Peyer's patch (tissue), 4 donors: ENCODE data around the gene GLTP. TPM values are rescaled to one million over a fixed set of nuclear protein-coding genes. Genes with fewer than 3 reads are reported as not detected.

ENCODE experiments used
- DNase-seq, 3 donors: peaks; one replicate each; pipeline ENCODE4 v3.0.0-alpha.2; 2017 to 2019
- H3K27ac ChIP-seq, 4 donors: fragments of 200-600 bp; sonication (generic); one replicate each; pipeline ENCODE4 v1.5.1; 2016 to 2019
- H3K27me3 ChIP-seq, 2 donors: fragments of 200-600 bp; sonication (generic); one replicate each; pipeline ENCODE4 v1.5.1; 2019
- H3K36me3 ChIP-seq, 3 donors: fragments of 200-600 bp; sonication (generic); one replicate each; pipeline ENCODE4 v1.5.1; 2016 to 2019
- H3K4me1 ChIP-seq, 4 donors: fragments of 200-600 bp; sonication (generic); one replicate each; pipeline ENCODE4 v1.5.1; 2016 to 2019
- H3K4me3 ChIP-seq, 4 donors: fragments of 200-600 bp; sonication (generic); 1 replicate in 3 of 4; 2 replicates in 1 of 4; pipeline ENCODE4 v1.5.1; 2016 to 2019; ENCODE audit warnings: mild to moderate bottlenecking in 1 of 4
- H3K9me3 ChIP-seq, 4 donors: fragments of 200-600 bp; sonication (generic); one replicate each; pipeline ENCODE4 v1.5.1; 2016 to 2019; ENCODE audit warnings: mild to moderate bottlenecking in 1 of 4
- CTCF ChIP-seq, 6 experiments: fragments of 450-650 bp in 4 of 6; fragments of 200-600 bp in 2 of 6; sonication (generic) in 1 of 6; IDR thresholded peaks; one replicate each; pipeline ENCODE4 v1.5.1; 2017 to 2019; ENCODE audit warnings: antibody characterized with exemption in 6 of 6, mild to moderate bottlenecking in 3 of 6, moderate library complexity in 1 of 6
- POLR2A ChIP-seq, 2 donors: fragments of 450-650 bp; IDR thresholded peaks; one replicate each; pipeline ENCODE4 v1.5.1; 2017; ENCODE audit warnings: antibody characterized with exemption in 2 of 2, mild to moderate bottlenecking in 2 of 2, moderate library complexity in 2 of 2
- total RNA-seq, 4 donors: library from RNA; depleted of rRNA; stranded (reverse); fragments of >200 nt; gene quantifications; one replicate each; pipeline ENCODE4 v1.1.0, GENCODE V29; 2016

GLTP gene
- total RNA-seq, 4 donors from 2014 or later = 27.2 to 149 (median 141) TPM

GRCh38 chr12:109831929-109832328, 48.4 kb downstream of the GLTP start:
- Histone ChIP-seq H3K27ac (no peak overlapping the region), H3K27me3 (no peaks in the 10 kb centered on the region)

GRCh38 chr12:109831365-109831764, 49.0 kb downstream of the GLTP start:
- no peaks in the 10 kb centered on the region for H3K36me3 ChIP-seq
- no peak for TF ChIP-seq CTCF (IDR thresholded peaks at IDR 0.05)
- no peak for TF ChIP-seq POLR2A (IDR thresholded peaks at IDR 0.05)
- DNase-seq = no peak
- no peak overlapping the region for H3K27ac ChIP-seq
- H3K4me3 ChIP-seq = no peak overlapping the region
- peaks cover 0 to 5% (median 0%) of the 10 kb centered on the region in 4 donors for H3K4me1 ChIP-seq
- no peaks in the 10 kb centered on the region for H3K9me3 ChIP-seq
- no peaks in the 10 kb centered on the region for H3K27me3 ChIP-seq

More at GRCh38 chr12:109831929-109832328, 48.4 kb downstream of the GLTP start:
- Histone ChIP-seq H3K4me1 (peaks cover 0 to 5% (median 0%) of the 10 kb centered on the region in 4 donors), H3K36me3 (no peaks in the 10 kb centered on the region), H3K9me3 (no peaks in the 10 kb centered on the region), H3K4me3 (no peak overlapping the region)
- no peak for DNase-seq
- no peak for TF ChIP-seq CTCF (IDR thresholded peaks at IDR 0.05)
- TF ChIP-seq POLR2A (IDR thresholded peaks at IDR 0.05) = no peak

GRCh38 chr12:109830718-109831117, 49.6 kb downstream of the GLTP start:
- TF ChIP-seq POLR2A (IDR thresholded peaks at IDR 0.05) = no peak
- no peak for TF ChIP-seq CTCF (IDR thresholded peaks at IDR 0.05)
- Histone ChIP-seq H3K27ac (no peak overlapping the region), H3K27me3 (no peaks in the 10 kb centered on the region), H3K4me1 (peaks cover 0 to 5% (median 0%) of the 10 kb centered on the region in 4 donors), H3K9me3 (no peaks in the 10 kb centered on the region), H3K4me3 (no peak overlapping the region), H3K36me3 (no peaks in the 10 kb centered on the region)
- DNase-seq = no peak

GRCh38 chr12:109830267-109830666, 50.1 kb downstream of the GLTP start:
- no peaks in the 10 kb centered on the region for H3K27me3 ChIP-seq
- no peak for TF ChIP-seq POLR2A (IDR thresholded peaks at IDR 0.05)
- no peak for TF ChIP-seq CTCF (IDR thresholded peaks at IDR 0.05)
- no peaks in the 10 kb centered on the region for H3K36me3 ChIP-seq
- H3K9me3 ChIP-seq = no peaks in the 10 kb centered on the region
- peaks cover 0 to 5% (median 0%) of the 10 kb centered on the region in 4 donors for H3K4me1 ChIP-seq
- no peak overlapping the region for H3K4me3 ChIP-seq
- no peak overlapping the region for H3K27ac ChIP-seq
- no peak for DNase-seq

- TF ChIP-seq POLR2A (IDR thresholded peaks at IDR 0.05) = no peak
- no peak for TF ChIP-seq CTCF (IDR thresholded peaks at IDR 0.05)
- H3K27ac ChIP-seq = no peak overlapping the region
- H3K27me3 ChIP-seq = no peaks in the 10 kb centered on the region
- H3K4me1 ChIP-seq = peaks cover 0 to 5% (median 0%) of the 10 kb centered on the region in 4 donors
- no peaks in the 10 kb centered on the region for H3K36me3 ChIP-seq
- no peak overlapping the region for H3K4me3 ChIP-seq
- H3K9me3 ChIP-seq = no peaks in the 10 kb centered on the region
- no peak for DNase-seq
Measured at GRCh38 chr12:109829667-109830066, 50.7 kb downstream of the GLTP start.
